ENCODE data around the gene MICAL2.

The MICAL2 gene

DNA sequence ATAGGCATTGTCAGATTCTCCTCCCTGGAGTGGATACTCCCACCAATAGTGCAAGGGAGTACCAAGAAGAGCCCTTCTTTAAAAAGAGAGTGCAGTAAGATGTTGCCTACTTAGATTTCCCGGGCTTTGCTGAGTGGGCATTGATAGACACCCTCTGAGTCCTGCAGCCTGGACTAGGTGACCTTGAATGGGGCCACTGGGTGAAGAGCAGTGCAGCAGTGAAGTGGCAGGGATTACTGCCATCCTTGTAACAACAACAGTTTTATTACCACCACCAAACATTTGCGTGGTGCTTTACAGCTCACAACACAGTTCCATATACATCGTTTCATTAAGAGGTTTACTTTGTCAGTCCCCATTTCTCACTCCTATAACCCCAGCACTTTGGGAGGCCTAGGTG is 59.4 kb downstream of the MICAL2 start:
- H3K9me3 ChIP-seq, result no peaks in the 10 kb centered on the region
- no peaks in the 10 kb centered on the region for H3K4me1 ChIP-seq
- no peak overlapping the region for H3K4me3 ChIP-seq (ENCODE audit: low read depth, low read length)
- DNase-seq, result no peak
- no peaks in the 10 kb centered on the region for H3K27me3 ChIP-seq
- no peaks in the 10 kb centered on the region for H3K36me3 ChIP-seq
- TF ChIP-seq, protein P1, sequence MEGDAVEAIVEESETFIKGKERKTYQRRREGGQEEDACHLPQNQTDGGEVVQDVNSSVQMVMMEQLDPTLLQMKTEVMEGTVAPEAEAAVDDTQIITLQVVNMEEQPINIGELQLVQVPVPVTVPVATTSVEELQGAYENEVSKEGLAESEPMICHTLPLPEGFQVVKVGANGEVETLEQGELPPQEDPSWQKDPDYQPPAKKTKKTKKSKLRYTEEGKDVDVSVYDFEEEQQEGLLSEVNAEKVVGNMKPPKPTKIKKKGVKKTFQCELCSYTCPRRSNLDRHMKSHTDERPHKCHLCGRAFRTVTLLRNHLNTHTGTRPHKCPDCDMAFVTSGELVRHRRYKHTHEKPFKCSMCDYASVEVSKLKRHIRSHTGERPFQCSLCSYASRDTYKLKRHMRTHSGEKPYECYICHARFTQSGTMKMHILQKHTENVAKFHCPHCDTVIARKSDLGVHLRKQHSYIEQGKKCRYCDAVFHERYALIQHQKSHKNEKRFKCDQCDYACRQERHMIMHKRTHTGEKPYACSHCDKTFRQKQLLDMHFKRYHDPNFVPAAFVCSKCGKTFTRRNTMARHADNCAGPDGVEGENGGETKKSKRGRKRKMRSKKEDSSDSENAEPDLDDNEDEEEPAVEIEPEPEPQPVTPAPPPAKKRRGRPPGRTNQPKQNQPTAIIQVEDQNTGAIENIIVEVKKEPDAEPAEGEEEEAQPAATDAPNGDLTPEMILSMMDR (IDR thresholded peaks at IDR 0.05; ENCODE audit: low read depth, low read length), result no peak

DNA sequence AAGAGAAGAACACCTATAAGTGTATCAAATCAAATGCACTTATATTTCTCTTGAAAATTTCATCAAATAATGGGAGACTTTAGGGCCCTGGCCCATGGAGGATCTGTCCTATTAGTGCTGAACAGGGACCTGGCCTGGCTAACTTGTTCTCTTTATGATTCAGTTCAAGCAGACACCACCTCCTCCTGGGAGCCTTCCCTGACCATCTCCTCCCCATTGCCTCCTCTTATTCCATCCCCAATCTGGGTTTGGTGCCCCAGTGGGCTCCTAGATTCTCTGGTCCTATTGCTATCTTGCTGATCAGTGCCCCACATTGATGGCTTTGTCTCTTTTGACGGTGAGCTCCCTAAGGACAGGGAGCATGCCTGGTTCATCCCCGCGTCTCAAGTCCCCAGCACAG is 60.1 kb downstream of the MICAL2 start:
- no peaks in the 10 kb centered on the region for H3K4me1 ChIP-seq
- H3K9me3 ChIP-seq, result no peaks in the 10 kb centered on the region
- H3K27me3 ChIP-seq, result no peaks in the 10 kb centered on the region
- H3K4me3 ChIP-seq (ENCODE audit: low read depth, low read length), result no peak overlapping the region
- TF ChIP-seq, protein P1 (IDR thresholded peaks at IDR 0.05; ENCODE audit: low read depth, low read length), result no peak
- H3K36me3 ChIP-seq, result no peaks in the 10 kb centered on the region
- DNase-seq, result no peak

DNA sequence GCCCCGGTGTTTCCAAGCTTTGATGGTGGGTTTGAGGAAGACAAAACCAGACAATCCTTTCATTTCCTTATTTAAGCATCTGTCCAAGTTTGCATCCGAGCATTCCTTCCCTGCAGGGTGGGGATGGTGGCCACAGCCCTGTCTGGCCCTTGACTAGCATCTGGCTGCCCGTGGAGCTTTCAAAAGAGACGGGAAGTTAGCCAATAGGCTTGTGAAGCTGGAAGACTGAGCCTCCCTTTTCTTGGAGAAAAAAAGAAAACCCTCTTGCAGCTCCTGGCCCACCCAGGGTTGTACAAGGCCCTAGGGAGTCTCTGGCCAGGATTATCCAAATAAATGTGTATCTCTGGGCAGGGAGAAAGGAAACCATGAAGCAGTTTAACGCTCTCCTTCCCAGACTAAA is 60.6 kb downstream of the MICAL2 start:
- TF ChIP-seq, protein P1 (IDR thresholded peaks at IDR 0.05; ENCODE audit: low read depth, low read length), result no peak
- Histone ChIP-seq H3K36me3 (no peaks in the 10 kb centered on the region), H3K4me1 (no peaks in the 10 kb centered on the region), H3K4me3 (ENCODE audit: low read depth, low read length) (no peak overlapping the region), H3K9me3 (no peaks in the 10 kb centered on the region), H3K27me3 (no peaks in the 10 kb centered on the region)
- no peak for DNase-seq

DNA sequence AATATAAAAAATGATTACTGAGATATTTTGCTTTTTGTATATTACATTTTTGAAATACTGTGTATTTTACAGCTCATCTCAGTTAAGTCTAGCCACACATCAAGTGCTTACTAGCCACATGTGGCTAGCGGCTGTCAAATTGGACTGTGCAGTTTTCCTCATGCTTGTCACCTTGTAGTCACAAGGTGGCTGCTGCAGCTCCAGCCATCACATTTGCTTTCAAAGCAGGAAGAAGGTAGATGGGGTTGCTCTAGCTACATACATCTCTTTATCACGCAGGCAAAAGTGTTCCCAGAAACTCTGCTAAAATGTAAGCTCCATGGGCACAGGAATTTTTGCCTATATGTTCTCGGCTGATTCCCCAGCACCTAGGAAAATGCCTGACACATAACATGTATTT is 61.5 kb downstream of the MICAL2 start:
- H3K9me3 ChIP-seq, result no peaks in the 10 kb centered on the region
- TF ChIP-seq, protein P1 (IDR thresholded peaks at IDR 0.05; ENCODE audit: low read depth, low read length), result no peak
- no peaks in the 10 kb centered on the region for H3K27me3 ChIP-seq
- H3K36me3 ChIP-seq, result no peaks in the 10 kb centered on the region
- no peak for DNase-seq
- no peaks in the 10 kb centered on the region for H3K4me1 ChIP-seq
- H3K4me3 ChIP-seq (ENCODE audit: low read depth, low read length), result no peak overlapping the region

DNA sequence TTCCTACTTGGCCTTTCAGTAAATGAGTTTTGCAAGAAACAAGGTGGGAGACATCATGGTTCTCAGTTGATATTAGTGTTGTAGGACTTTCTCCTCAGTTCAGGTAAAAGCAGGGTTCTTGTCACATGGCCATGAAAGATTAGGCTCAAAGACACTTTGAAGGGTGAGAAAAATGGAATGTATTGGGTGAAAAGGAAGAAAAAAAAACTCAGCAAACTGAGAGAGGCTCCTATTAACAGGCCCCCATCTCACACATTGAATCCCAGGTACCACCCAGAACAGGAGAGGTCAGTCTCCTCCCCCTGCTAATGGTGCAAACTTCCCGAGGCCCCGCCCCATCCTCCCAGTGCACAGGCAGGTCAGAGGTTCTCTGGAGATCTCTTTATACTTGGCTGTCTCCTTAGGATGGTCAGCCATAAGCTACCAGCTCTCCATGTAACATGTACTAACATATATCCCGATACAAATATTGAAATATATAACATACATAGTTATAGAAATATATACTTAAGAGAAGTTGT is 62.2 kb downstream of the MICAL2 start:
- Histone ChIP-seq H3K9me3 (no peaks in the 10 kb centered on the region), H3K4me3 (ENCODE audit: low read depth, low read length) (no peak overlapping the region), H3K27me3 (no peaks in the 10 kb centered on the region), H3K4me1 (no peaks in the 10 kb centered on the region), H3K36me3 (no peaks in the 10 kb centered on the region)
- DNase-seq, result no peak
- TF ChIP-seq, protein P1 (IDR thresholded peaks at IDR 0.05; ENCODE audit: low read depth, low read length), result no peak

DNA sequence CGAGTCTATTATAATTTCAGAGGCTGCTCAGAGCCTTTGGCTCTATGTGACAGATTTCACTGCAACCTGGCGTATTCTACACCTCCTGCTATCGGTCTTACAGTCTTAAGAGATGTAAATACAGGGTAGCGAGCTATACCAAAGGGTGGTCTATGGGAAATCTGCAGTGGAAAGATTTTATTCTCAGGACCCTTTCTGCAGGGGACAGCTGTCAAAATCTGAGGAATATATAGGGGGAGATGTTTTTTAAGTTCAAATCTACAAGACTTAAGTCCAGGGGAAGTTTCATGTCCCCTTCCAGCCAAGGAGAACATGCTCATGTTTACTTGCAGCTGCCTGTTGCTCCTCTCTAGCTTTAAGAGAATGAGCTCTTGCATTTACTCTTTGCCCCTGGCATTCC is 62.7 kb downstream of the MICAL2 start:
- no peaks in the 10 kb centered on the region for H3K9me3 ChIP-seq
- no peaks in the 10 kb centered on the region for H3K4me1 ChIP-seq
- TF ChIP-seq, protein P1 (IDR thresholded peaks at IDR 0.05; ENCODE audit: low read depth, low read length), result no peak
- DNase-seq, result no peak
- no peaks in the 10 kb centered on the region for H3K36me3 ChIP-seq
- no peak overlapping the region for H3K4me3 ChIP-seq (ENCODE audit: low read depth, low read length)
- H3K27me3 ChIP-seq, result no peaks in the 10 kb centered on the region
